ENCODE measurements around the gene PPP6C.
"Not testable (repeated sequence)": the region's sequence is repeated elsewhere in the genome, so short reads cannot be mapped to it uniquely, and the experiment has no call there.

PPP6C gene

DNA sequence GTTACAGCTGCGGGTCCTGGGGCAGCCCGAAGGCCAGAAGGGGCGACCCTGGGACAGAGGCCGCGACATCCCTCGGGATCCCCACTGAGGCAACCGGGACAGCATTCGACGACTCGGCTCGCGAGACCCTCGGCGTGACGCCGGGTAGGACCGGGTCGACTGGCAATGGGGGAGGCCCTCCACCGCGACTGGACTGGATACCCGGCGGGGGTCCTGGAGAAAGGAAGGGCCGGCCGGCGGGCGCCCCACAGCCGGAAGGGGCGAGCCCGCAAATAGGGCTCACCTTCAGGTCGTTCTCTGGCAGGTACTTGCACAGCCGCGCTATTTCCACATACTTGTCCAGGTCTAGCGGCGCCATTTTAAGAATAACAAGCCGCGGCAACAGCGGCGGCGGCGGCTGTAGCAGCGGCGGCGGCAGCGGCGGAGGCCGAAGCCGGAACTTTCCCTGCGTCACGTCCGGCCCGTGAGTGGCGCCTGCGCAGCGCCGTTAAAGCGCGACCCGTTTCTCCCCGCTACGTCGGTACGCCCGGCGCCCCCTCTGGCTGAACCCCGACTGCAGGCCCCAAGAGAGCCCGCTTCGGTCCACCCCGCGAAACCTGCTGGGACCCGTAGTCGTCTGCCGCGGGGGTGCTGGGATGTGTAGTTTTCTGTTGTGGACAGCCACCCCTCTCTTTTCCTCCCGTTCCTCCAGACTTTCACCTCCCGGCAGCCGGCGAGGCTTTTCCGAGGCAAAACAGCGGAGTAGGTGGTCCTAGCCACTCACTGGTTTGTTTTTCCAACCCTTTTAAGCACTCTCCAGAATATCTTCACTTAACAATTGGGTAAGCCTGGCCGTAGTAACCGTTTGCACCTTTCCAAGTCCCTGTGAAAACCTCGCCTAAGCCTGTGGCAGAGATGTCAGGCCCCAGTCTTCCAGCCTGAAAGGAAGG lies at the start of gene PPP6C:
PPP6C (minus strand) TSS at position 443 of the 929 bp plus-strand sequence; CDS start at position 358, 85 bp downstream.
- peak; percentile 95 for DNase-seq

DNA sequence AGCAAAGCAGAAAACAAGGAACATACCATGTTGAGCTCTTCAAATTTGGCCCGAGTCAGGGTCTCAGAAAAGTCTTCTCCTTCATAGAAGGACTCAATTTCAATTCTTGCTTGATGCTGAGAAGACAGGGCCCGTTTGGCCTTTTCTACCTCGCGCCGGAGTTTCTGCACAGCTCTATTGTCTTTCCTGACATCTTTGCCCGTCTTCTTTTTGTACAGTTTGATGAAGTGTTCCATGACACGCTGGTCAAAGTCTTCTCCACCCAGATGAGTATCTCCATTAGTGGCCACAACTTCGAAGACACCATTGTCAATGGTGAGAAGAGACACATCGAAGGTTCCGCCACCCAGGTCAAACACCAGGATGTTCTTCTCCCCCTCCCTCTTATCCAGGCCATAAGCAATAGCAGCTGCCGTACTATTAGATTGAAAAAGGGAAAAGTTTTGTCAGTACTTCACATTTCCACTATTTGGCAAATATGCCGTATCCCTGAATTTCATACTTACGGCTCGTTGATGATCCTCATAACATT lies 49.4 kb upstream of the PPP6C start:
- DNase-seq, result no peak

DNA sequence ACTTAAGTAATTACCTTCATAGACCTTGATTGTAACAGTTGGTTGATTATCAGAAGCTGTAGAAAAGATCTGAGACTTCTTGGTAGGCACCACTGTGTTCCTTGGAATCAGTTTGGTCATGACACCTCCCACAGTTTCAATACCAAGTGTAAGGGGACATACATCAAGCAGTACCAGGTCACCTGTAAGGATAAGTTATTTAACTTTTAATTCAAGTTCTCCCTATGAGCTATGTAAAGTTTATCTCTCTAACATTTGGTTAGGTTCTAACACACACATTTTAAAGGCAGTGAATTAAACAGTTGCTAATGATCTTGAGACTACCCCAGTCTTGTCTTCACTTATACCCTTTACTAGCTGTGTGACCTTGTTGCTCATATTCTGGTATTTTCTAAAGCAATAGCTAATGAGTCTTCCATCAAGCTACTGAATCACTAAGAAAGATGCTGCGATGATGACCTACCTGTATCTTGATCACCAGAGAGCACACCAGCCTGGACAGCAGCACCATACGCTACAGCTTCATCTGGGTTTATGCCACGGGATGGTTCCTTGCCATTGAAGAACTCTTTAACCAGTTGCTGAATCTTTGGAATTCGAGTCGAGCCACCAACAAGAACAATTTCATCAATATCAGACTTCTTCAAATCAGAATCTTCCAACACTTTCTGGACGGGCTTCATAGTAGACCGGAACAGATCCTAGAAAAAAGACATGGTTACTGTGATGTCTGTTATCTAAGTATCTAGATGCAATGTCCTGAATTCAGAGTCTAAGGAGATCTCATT lies 48.7 kb upstream of the PPP6C start:
- no peak for DNase-seq

DNA sequence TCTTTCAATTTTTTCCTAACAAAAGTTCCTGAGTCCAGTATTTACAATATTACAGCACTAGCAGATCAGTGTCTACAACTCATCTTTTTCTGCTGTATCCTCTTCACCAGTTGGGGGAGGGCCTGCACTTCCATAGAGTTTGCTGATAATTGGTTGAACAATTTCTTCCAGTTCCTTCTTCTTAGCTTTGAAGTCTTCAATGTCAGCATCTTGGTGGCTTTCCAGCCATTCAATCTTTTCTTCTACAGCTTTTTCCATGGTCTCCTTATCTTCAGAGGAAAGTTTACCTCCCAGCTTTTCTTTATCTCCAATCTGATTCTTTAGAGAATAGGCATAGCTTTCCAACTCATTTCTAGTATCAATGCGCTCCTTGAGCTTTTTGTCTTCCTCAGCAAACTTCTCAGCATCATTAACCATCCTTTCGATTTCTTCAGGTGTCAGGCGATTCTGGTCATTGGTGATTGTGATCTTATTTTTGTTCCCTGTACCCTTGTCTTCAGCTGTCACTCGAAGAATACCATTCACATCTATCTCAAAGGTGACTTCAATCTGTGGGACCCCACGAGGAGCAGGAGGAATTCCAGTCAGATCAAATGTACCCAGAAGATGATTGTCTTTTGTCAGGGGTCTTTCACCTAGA lies 47.0 kb upstream of the PPP6C start:
- DNase-seq, result not testable (repeated sequence)

DNA sequence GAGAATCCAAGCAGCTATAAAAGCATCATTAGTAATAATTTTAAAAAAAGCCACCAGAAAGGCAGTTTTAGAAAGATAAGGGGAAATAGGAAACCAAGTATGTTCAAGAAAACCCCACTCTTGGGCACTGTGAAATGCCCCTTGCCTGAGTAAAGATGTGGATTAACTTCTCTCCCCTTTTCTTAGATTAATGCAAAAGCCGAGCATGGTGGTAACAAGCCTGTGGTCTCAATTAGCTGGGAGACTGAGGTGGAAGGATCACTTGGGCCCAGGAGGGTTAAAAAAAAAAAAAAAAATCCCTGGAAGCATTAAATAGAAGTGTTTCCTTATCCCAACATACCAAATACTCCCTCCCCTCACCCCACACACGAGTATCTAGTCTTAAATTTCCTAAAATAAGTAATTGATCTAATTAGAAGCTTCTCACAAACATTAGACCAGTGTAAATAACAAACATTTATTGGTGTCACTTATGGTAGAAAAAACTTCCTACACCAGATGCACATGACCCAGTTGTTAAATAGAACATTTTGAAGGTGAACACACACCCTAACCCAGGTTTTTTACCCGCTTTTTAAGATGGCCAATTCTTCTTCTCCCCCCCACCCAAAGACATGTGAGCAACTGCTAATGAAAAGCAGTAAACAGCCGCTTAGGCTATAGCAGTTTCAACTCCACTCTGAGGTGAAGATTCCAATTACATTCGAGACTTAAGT lies 46.4 kb upstream of the PPP6C start:
- no peak for DNase-seq

DNA sequence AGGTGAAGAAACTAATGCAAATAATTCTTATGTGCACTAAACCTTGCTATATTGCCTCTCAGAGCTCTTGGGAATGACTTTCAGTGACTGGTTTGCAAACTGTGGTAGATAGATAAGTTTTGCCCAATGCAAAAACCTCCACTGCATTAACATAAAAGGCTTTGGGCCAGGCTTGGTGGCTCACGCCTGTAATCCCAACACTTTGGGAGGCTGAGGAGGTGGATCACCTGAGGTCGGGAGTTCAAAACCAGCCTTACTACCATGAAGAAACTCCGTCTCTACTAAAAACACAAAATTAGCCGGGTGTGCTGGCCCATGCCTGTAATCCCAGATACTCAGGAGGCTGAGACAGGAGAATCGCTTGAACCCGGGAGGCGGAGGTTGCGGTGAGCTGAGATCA lies 44.5 kb upstream of the PPP6C start:
- not testable (repeated sequence) for DNase-seq

DNA sequence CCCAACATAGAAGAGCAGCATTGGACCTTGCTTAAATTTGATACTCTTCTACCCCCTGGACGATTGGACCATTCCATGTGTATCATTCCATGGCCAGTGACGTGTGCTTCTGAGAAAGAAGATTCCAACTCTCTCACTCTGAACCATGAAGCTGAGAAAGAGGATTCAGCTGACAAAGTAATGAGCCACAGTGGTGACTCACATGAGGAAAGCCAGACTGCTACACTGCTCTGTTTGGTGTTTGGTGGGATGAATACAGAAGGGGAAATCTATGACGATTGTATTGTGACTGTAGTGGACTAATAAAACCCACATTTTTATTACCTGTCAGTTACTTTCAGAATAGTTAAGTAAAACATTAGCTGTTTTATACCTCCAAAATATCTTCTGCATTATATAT lies 44.1 kb upstream of the PPP6C start:
- no peak for DNase-seq

DNA sequence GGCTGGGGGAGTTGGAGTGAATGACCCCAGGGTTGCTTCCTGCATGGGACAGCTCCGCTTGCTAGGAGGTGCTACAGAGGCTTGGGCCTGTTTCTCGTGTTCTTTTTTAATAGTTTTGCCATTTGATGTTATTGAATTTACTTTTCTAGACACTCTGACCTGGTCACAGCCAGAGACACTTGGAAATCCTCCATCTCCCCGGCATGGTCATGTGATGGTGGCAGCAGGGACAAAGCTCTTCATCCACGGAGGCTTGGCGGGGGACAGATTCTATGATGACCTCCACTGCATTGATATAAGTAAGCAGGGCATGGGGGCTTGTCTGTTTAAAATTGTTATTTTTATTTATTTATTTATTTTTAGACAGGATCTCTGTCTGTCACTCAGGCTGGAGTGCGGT lies 38.2 kb upstream of the PPP6C start:
- DNase-seq, result no peak

DNA sequence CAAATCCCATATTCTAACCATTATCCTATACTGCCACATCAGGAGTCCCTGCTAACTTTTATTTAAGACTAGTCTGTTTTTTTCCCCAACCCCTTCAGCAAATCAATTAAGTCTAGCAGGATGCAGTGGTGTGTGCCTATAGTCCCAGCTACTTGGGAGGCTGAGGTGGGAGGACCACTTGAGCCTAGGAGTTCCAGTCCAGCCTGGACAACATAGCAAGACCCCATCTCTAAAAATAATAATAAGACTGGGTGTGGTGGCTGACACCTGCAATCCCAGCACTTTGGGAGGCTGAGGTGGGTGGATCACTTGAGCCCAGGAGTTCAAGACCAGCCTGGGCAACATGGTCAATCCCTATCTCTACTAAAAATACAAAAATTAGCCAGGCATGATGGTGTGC lies 35.3 kb upstream of the PPP6C start:
- DNase-seq, result not testable (repeated sequence)

DNA sequence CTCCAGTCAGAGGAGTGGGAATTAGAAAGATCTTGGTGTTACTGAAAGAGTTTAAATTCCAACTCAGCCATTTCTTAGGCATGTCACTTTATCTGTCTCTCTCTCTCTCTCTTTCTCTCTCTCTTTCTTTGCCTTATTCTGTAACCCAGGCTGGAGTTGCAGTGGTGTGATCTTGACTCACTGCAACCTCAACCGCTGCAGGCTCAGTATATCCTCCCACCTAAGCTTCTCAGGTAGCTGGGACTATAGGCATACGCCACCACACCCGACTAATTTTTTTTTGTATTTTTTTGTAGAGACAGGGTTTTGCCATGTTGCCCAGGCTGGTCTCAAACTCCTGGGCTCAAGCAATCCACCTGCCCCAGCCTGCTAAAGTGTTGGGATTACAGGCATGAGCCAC lies 29.0 kb upstream of the PPP6C start:
- no peak for DNase-seq

DNA sequence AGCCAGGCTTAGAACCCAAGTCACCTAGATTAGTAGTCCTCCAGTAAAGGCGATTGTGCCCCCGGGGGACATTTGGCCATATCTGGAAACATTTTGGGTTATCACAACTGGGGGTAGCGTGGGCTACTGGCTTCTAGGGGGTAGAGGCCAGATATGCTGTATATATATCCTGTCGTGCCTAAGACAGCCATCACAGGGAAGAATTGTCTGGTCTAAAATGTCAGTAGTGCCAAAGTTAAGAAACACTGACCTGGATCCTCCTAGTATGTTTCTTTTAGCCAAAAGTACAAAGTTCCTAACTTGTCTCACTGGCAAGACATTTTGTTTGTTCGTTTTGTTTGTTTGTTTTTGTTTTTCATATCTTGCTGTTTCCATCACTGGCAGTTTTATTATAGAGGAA lies 24.6 kb upstream of the PPP6C start:
- DNase-seq, result no peak

DNA sequence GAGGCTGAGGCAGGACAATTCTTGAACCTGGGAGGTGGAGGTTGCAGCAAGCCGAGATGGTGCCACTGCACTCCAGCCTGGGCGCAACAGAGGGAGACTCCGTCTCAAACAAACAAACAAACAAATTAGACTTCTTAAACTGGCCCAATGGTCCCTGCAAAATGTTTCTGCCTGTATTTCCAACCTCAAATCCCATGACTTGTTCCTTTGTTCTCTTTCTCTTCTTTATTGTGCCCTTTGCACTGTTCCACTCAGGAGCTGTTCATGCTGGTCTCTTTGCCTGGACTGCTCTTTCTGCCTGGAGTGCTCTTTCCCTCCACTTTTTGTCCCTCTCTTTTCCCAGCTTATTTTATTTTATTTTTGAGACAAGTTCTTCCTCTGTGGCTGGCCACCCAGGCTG lies 14.9 kb upstream of the PPP6C start:
- DNase-seq, result no peak

DNA sequence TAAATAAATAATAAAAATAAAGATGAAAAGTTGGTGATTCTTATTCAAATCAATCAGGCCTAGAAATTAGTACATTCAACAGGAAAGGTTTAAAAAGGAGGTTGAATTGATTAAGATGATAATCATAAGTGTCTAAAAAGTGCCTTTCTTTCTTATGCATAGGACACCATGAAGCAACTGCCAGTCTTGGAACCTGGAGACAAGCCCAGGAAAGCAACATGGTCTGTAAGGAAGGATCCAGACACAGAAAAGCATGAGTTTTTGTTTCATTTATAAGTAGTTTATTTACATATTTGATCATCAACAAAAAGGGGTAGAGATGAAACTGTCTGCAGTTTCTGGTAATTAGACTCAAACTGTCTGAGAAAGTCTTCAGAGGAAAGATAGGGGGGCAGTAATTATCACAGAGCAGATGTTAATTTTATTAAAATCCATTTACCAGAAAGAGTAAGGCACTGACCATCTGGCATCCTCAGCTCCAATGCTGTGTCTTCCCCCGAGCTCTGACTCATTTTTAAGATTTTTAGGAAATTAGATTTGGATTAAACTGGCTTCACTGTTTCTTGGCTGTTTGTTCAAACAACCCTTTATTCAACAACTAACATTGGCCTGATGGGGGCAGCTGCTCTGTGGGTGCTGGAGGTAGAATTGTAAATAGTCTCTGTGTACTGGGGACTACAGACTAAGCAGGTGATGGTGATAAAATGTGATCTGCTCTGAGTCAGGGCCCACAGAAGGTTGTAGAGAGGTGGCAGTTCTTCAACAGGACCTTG lies 13.4 kb upstream of the PPP6C start:
- no peak for DNase-seq

DNA sequence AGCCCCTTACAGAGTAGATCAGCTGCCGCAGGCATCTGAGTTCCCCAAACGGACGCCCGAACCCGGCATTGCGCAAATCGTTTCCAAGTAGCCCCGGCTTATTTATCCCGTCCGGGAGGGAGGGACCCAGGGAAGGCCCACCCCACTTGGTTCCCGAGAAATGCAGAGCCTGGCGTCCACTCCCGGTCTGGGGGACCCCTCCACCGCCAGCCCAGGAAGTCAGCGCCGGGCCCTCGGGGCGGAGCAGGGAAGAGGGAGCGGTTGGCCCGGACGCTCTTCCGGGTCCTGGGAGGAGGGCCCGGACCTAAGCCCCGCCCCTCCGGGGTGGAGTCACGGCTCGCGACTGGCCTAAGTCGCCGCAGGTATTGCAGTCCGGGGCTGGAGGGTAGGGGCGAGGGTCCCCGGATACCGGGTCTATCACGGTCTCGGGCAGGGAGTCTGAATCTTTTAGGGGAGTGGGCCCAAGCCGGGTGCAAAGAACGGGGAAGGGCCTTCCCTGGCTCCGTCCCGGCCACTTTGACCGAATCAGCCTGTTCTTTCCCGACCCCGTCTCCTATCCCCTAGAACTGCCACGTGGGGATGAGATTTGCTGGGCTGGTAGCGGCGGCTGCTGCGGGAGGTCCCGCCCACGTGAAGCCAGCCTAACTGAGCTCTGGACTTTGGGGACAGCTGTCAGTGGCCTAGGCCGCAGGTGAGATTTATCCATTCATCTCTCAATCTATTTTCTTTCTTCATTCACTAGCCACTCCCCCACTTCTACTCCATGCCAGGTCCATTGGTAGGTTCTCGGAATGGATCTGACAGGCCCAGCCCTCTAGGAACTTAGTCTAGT lies 10.8 kb upstream of the PPP6C start, which contains the start of gene RABEPK:
RABEPK (plus strand) TSS at position 327 of the 832 bp plus-strand sequence. CDS start 2,472 bp downstream, outside the sequence.
- DNase-seq, result peak; percentile 81

DNA sequence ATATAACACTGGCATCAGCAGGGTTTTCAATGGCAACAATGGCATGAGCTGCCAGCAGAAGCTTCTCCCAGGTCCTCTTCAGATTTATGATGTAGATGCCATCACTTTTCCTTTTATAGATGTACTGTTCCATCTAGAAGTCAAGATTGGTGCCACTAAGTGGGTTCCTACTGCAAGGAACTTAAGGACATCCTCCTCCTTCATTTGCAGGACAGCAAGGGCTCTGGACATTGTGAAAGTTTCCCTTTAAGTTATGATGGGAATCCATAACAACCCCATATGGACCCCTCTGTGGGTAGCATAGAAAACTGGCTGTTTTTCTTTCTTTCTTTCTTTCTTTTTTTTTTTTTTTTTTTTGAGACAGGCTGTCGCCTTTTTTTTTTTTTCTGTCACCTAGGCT lies 6.0 kb upstream of the PPP6C start:
- DNase-seq, result not testable (repeated sequence)

DNA sequence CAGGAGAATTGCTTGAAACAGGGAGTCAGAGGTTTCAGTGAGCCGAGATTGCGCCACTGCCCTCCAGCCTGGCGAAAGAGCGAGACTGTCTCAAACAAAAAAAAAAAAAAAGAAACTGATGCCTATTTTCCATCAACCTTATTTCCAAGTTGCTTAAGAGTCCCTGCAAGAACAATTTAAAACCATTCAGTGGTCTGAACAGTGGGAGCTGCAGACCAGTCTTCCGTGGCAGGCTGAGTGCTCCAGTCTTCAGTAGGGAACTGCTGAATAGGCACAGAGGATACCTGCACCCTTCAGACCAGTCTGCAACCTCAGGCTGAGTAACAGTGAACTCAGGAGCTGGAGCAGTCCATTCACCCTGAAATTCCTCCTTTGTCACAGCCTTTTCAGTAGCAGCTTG lies 4.9 kb upstream of the PPP6C start:
- not testable (repeated sequence) for DNase-seq

DNA sequence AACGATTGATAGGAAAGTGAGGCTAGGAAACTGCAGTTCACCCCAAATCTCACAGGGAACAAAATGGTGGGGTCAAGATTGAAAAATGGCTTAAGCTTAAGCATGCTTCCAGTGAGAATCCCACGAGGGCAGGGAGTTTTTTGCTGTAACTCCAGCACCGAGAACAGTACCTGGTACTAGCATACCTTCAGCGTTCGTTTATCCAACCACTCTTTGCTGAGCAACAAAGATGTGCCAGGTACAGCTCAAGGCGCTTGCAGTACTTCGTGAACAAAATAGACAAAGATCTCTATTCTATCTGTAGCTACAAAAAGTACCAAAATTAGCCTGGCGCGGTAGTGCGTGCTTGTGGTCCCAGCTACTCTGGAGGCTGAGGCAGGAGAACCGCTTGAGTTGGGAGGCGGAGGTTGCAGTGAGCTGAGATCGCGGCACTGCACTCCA lies 778 bp upstream of the PPP6C start:
- DNase-seq, result no peak

DNA sequence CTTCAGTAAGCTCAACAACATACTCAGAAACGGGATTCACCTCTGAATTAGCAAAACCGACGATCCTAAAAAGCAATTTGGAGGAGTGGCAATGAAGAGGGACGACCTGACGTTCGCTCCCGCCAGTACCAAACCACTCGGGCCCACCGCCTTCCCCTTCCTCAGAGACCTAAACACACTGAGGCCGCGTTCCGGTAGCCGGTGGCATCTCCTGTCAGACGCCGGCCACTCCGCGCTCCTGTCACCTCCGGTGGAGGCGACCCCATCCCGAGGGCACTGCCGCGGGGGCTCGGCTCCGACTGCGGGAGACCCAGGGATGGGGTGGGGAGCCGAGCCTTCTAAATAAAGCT lies 617 bp downstream of the PPP6C start:
- DNase-seq, result peak; percentile 11

DNA sequence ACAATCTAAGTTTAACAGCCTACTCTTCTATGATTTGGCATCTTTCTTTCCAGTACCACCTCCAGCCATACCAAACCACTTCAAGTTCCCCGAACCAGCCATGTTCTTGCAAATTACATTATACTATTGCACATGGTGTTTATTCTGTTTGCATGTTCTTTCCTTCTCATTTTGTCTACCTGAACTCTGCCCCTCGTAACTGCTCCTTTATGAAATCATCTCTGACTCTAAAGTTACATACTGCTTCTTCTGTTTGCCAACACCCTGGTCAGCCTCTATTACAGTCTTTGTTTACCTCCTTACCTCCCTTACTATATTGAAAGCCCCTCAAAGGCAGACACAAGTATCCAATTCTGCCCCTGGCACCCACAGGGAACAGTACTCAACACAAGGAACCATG lies 6.0 kb downstream of the PPP6C start:
- DNase-seq, result no peak

DNA sequence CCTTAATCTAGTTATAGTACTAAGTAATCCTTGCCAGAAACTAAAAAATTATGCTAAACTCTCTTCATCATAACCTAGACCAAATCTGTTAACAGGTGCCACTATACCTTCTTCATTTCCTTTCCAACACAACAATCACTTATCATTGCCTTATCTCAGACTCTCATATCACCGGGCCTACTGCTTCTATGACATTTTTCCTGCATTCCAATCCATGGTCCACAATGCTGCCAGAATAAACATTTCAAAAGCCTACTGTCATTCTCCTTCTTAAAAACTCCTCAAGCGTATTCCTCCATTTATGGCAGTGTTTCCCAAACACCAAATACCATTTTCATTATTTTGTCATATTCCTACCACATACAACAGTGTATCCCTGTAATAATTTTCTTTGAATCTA lies 6.5 kb downstream of the PPP6C start:
- no peak for DNase-seq

DNA sequence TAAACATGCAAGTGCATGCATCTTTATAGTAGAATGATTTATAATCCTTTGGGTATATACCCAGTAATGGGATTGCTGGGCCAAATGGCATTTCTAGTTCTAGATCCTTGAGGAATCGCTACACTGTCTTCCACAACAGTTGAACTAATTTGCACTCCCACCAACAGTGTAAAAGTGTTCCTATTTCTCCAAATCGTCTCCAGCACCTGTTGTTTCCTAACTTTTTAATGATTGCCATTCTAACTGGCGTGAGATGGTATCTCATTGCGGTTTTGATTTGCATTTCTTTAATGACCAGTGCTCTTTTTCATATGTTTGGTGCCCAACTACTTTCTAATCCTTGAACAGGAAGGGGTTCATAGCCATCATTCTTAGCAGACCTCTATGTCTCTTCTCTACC lies 7.8 kb downstream of the PPP6C start:
- DNase-seq, result not testable (repeated sequence)

Measured in CD4-positive, alpha-beta T cell treated with Interleukin-4 for 4 hours (primary cell).